ENCODE results near the gene YEATS2. TPM values are rescaled to one million over a fixed set of nuclear protein-coding genes. Genes with fewer than 3 reads are reported as not detected.
"Not testable (repeated sequence)": the region's sequence is repeated elsewhere in the genome, so short reads cannot be mapped to it uniquely, and the experiment has no call there.

YEATS2 gene
- polyA plus RNA-seq, 2 of the 4 experiments (the other 2 are of a cell fraction) = 11.2 to 15.3 TPM

GRCh38 chr3:183701744-183702143, 4.1 kb downstream of the YEATS2 start:
- CTCF ChIA-PET = no interaction called here
- H3K4me2 ChIP-seq = no peak overlapping the region
- no peak overlapping the region for H3K27ac ChIP-seq
- no peak for FAIRE-seq
- peaks cover 15% of the 10 kb centered on the region; the same call in 2 of the 3 replicates for H3K4me1 ChIP-seq
- ATAC-seq = no peak
- H3K9me3 ChIP-seq = no peaks in the 10 kb centered on the region
- DNase-seq (ENCODE audit: low read depth in 1 of 2, low spot score in 1 of 2) = no peak
- H3K4me3 ChIP-seq = no peak overlapping the region
- 96% methylated on average over 5 of the region's 5 CpGs for WGBS (ENCODE audit: missing lambda C conversion rate)
- POLR2A ChIA-PET = interaction anchor here (0.7 kb wide), 1 partner anchor 177 kb away, joined by 4 read pairs; no protein-coding TSS in a partner anchor
- TF ChIP-seq ZNF302 (CRISPR knock-in tag; IDR thresholded peaks at IDR 0.05) (no peak), NFE2L2 (conservative IDR thresholded peaks at IDR 0.05; ENCODE audit: low read length) (no peak), ESRRA (IDR thresholded peaks at IDR 0.05; ENCODE audit: borderline replicate concordance, low read length) (no peak), SREBF2 (IDR thresholded peaks at IDR 0.05) (no peak), POLR2AphosphoS2 (conservative IDR thresholded peaks at IDR 0.05; ENCODE audit: low read length) (no peak), PHF8 (IDR thresholded peaks at IDR 0.05; ENCODE audit: borderline replicate concordance, low read depth) (no peak), RARB (CRISPR knock-in tag; IDR thresholded peaks at IDR 0.05) (no peak), RAD21 (conservative IDR thresholded peaks at IDR 0.05 in 1 of 2, IDR thresholded peaks at IDR 0.05 in 1 of 2) (no peak), MYC (IDR thresholded peaks at IDR 0.05; ENCODE audit: borderline replicate concordance, low read length) (no peak), MAX (IDR thresholded peaks at IDR 0.05) (no peak), MAFK (IDR thresholded peaks at IDR 0.05; ENCODE audit: partially characterized antibody) (no peak)
- TF ChIP-seq, protein P1, sequence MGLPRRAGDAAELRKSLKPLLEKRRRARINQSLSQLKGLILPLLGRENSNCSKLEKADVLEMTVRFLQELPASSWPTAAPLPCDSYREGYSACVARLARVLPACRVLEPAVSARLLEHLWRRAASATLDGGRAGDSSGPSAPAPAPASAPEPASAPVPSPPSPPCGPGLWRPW (IDR thresholded peaks at IDR 0.05) = no peak
- TF ChIP-seq, protein P2, sequence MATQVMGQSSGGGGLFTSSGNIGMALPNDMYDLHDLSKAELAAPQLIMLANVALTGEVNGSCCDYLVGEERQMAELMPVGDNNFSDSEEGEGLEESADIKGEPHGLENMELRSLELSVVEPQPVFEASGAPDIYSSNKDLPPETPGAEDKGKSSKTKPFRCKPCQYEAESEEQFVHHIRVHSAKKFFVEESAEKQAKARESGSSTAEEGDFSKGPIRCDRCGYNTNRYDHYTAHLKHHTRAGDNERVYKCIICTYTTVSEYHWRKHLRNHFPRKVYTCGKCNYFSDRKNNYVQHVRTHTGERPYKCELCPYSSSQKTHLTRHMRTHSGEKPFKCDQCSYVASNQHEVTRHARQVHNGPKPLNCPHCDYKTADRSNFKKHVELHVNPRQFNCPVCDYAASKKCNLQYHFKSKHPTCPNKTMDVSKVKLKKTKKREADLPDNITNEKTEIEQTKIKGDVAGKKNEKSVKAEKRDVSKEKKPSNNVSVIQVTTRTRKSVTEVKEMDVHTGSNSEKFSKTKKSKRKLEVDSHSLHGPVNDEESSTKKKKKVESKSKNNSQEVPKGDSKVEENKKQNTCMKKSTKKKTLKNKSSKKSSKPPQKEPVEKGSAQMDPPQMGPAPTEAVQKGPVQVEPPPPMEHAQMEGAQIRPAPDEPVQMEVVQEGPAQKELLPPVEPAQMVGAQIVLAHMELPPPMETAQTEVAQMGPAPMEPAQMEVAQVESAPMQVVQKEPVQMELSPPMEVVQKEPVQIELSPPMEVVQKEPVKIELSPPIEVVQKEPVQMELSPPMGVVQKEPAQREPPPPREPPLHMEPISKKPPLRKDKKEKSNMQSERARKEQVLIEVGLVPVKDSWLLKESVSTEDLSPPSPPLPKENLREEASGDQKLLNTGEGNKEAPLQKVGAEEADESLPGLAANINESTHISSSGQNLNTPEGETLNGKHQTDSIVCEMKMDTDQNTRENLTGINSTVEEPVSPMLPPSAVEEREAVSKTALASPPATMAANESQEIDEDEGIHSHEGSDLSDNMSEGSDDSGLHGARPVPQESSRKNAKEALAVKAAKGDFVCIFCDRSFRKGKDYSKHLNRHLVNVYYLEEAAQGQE (IDR thresholded peaks at IDR 0.05) = no peak

- H3K4me2 ChIP-seq; H3K9me3 ChIP-seq; POLR2A ChIA-PET; DNase-seq (ENCODE audit: low read depth in 1 of 2, low spot score in 1 of 2); CTCF ChIA-PET; ATAC-seq; H3K27ac ChIP-seq; FAIRE-seq; H3K4me3 ChIP-seq: not testable (repeated sequence)
- 95% methylated on average over 6 of the region's 6 CpGs for WGBS (ENCODE audit: missing lambda C conversion rate)
- TF ChIP-seq CEBPB (IDR thresholded peaks at IDR 0.05) = peak in 1 of 2 experiments; percentile 36; a peak in 2 of 4 replicates
- H3K4me1 ChIP-seq = peaks cover 15% of the 10 kb centered on the region; the same call in 2 of the 3 replicates
These were observed 6.3 kb downstream of the YEATS2 start for GRCh38 chr3:183703892-183704291.

DNA sequence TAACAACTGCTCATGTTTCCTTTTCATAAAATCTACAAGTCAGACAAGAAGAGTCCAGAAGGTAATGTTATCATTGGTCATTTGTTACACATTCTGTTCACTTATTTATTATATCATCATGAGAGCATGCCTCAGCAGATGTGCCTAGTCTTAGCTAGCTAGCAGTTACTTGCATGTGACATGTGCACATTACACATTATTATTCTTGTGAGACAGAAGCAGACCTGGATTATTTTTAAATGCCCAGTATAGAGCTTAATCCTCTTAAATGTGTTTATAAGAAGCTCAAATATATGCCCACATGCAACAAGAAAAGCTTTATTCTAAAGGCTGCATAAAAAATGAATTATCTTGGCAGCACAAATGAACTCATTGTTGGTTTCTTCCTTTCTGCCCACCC, 12.6 kb downstream of the YEATS2 start:
- ChIA-PET CTCF (no interaction called here), POLR2A (no interaction called here)
- no peaks in the 10 kb centered on the region for H3K4me1 ChIP-seq
- ATAC-seq (no peak), FAIRE-seq (no peak), DNase-seq (ENCODE audit: low read depth in 1 of 2, low spot score in 1 of 2) (no peak)
- H3K4me3 ChIP-seq = no peak overlapping the region
- no peak overlapping the region for H3K27ac ChIP-seq
- no peaks in the 10 kb centered on the region for H3K9me3 ChIP-seq
- no peak overlapping the region for H3K4me2 ChIP-seq
- TF ChIP-seq, protein P3, sequence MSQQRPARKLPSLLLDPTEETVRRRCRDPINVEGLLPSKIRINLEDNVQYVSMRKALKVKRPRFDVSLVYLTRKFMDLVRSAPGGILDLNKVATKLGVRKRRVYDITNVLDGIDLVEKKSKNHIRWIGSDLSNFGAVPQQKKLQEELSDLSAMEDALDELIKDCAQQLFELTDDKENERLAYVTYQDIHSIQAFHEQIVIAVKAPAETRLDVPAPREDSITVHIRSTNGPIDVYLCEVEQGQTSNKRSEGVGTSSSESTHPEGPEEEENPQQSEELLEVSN (IDR thresholded peaks at IDR 0.05; ENCODE audit: borderline replicate concordance, low read depth) = no peak
- TF ChIP-seq, protein P1 (IDR thresholded peaks at IDR 0.05) = no peak
- TF ChIP-seq ZSCAN20 (CRISPR knock-in tag; IDR thresholded peaks at IDR 0.05) = no peak
- TF ChIP-seq RCOR1 (IDR thresholded peaks at IDR 0.05; ENCODE audit: low read depth, low read length) = no peak
- TF ChIP-seq HOXA7 (CRISPR knock-in tag; IDR thresholded peaks at IDR 0.05) = no peak
- TF ChIP-seq BHLHE40 (IDR thresholded peaks at IDR 0.05; ENCODE audit: low read depth, low read length) = no peak
- TF ChIP-seq POLR2AphosphoS2 (conservative IDR thresholded peaks at IDR 0.05; ENCODE audit: low read length) = no peak
- no peak for TF ChIP-seq EHMT2 (IDR thresholded peaks at IDR 0.05; ENCODE audit: low read depth)
- TF ChIP-seq CHD2 (IDR thresholded peaks at IDR 0.05; ENCODE audit: low read length, partially characterized antibody) = no peak
- no peak for TF ChIP-seq SMC3 (IDR thresholded peaks at IDR 0.05)
- TF ChIP-seq RNF2 (IDR thresholded peaks at IDR 0.05; ENCODE audit: borderline replicate concordance, low read depth) = no peak
- TF ChIP-seq BCL3 (IDR thresholded peaks at IDR 0.05) = no peak
- no peak for TF ChIP-seq CBX8 (IDR thresholded peaks at IDR 0.05)
- TF ChIP-seq FOXS1 (CRISPR knock-in tag; IDR thresholded peaks at IDR 0.05) = no peak
- TF ChIP-seq, protein P4, sequence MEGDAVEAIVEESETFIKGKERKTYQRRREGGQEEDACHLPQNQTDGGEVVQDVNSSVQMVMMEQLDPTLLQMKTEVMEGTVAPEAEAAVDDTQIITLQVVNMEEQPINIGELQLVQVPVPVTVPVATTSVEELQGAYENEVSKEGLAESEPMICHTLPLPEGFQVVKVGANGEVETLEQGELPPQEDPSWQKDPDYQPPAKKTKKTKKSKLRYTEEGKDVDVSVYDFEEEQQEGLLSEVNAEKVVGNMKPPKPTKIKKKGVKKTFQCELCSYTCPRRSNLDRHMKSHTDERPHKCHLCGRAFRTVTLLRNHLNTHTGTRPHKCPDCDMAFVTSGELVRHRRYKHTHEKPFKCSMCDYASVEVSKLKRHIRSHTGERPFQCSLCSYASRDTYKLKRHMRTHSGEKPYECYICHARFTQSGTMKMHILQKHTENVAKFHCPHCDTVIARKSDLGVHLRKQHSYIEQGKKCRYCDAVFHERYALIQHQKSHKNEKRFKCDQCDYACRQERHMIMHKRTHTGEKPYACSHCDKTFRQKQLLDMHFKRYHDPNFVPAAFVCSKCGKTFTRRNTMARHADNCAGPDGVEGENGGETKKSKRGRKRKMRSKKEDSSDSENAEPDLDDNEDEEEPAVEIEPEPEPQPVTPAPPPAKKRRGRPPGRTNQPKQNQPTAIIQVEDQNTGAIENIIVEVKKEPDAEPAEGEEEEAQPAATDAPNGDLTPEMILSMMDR (IDR thresholded peaks at IDR 0.05) = no peak
